HCT116 (cell line): ENCODE results near the gene RPS2.

Experiments
- CEBPB ChIP-seq: IDR thresholded peaks from 2 replicates; pipeline ENCODE4 v1.6.1; 2012; ENCODE audit warnings: low read depth
- CTCF ChIP-seq, 3 experiments: fragments of 200-600 bp in 1 of 3; sonication (generic) in 1 of 3; IDR thresholded peaks in 2 of 3; conservative IDR thresholded peaks in 1 of 3; 2 replicates each; pipeline ENCODE4 v1.5.1; 2012 to 2017; ENCODE audit warnings: low read depth in 2 of 3, low read length in 2 of 3, antibody characterized with exemption in 1 of 3, borderline replicate concordance in 1 of 3, control low read depth in 1 of 3, mild to moderate bottlenecking in 1 of 3, mixed read lengths in 1 of 3, mixed run types in 1 of 3, moderate library complexity in 1 of 3; ENCODE audit not compliant: insufficient read depth in 1 of 3
- EGR1 ChIP-seq: IDR thresholded peaks from 2 replicates; pipeline ENCODE4 v1.6.1; 2012; ENCODE audit warnings: low read depth
- ELF1 ChIP-seq: IDR thresholded peaks from 2 replicates; pipeline ENCODE4 v1.6.1; 2012; ENCODE audit warnings: low read depth, borderline replicate concordance
- EZH2 ChIP-seq: fragments of 200-600 bp; sonication (generic); IDR thresholded peaks from 2 replicates; pipeline ENCODE4 v1.6.1; 2017; ENCODE audit warnings: antibody characterized with exemption, mixed run types
- JUND ChIP-seq: IDR thresholded peaks from 2 replicates; pipeline ENCODE4 v1.6.1; 2012
- MAX ChIP-seq: IDR thresholded peaks from 2 replicates; pipeline ENCODE4 v1.6.1; 2012
- POLR2A ChIP-seq: IDR thresholded peaks from 2 replicates; pipeline ENCODE4 v1.7.0; 2011; ENCODE audit warnings: borderline replicate concordance; ENCODE audit not compliant: insufficient read depth, insufficient read length; ENCODE audit errors: extremely low read depth
- POLR2AphosphoS5 ChIP-seq: IDR thresholded peaks from 2 replicates; pipeline ENCODE4 v1.6.1; 2011; ENCODE audit warnings: mild to moderate bottlenecking, low read depth, low read length, moderate library complexity
- RAD21 ChIP-seq: IDR thresholded peaks from 2 replicates; pipeline ENCODE4 v1.6.1; 2012; ENCODE audit warnings: low read depth, mild to moderate bottlenecking
- REST ChIP-seq: IDR thresholded peaks from 2 replicates; pipeline ENCODE4 v1.6.1; 2012; ENCODE audit warnings: low read depth
- SIN3A ChIP-seq: IDR thresholded peaks from 2 replicates; pipeline ENCODE4 v1.6.1; 2012; ENCODE audit warnings: low read depth
- YY1 ChIP-seq: IDR thresholded peaks from 2 replicates; pipeline ENCODE4 v1.6.1; 2011; ENCODE audit warnings: low read length, low read depth, moderate library complexity, mild to moderate bottlenecking; ENCODE audit not compliant: insufficient replicate concordance; ENCODE audit errors: extremely low read depth
- ZNF274 ChIP-seq: fragments of 200-500 bp; sonication (Bioruptor generic); IDR thresholded peaks from 2 replicates; pipeline ENCODE4 v1.6.1; 2014; ENCODE audit warnings: mild to moderate bottlenecking, low read depth, low read length, inconsistent platforms

GRCh38 chr16:1991135-1991551, 26.5 kb upstream of the RPS2 start:
- TF ChIP-seq MAX = no peak
- TF ChIP-seq EGR1 = no peak
- TF ChIP-seq POLR2A = no peak
- no peak for TF ChIP-seq CTCF (IDR thresholded peaks at IDR 0.05 in 2 of 3, conservative IDR thresholded peaks at IDR 0.05 in 1 of 3; ENCODE audit: borderline replicate concordance in 1 of 3, insufficient read depth in 1 of 3, low read depth in 2 of 3, low read length in 2 of 3)
- TF ChIP-seq ELF1 = no peak
- no peak for TF ChIP-seq EZH2
- TF ChIP-seq POLR2AphosphoS5 = no peak
- no peak for TF ChIP-seq JUND
- no peak for TF ChIP-seq RAD21
- TF ChIP-seq SIN3A = no peak
- no peak for TF ChIP-seq YY1
- TF ChIP-seq REST = no peak
- TF ChIP-seq ZNF274 = no peak
- TF ChIP-seq CEBPB = no peak
